GM23248 (cell line): ENCODE results near the gene EGFLAM. TPM values are rescaled to one million over a fixed set of nuclear protein-coding genes. Genes with fewer than 3 reads are reported as not detected.

Experiments
- DNase-seq: peaks from one replicate; pipeline ENCODE4 v3.0.0-alpha.2; 2015
- H2AFZ ChIP-seq: fragments of 200-600 bp; sonication (generic); 2 replicates; pipeline ENCODE4 v1.6.1; 2016; ENCODE audit warnings: antibody characterized with exemption
- H3F3A ChIP-seq: fragments of 200-600 bp; sonication (generic); 2 replicates; pipeline ENCODE4 v1.6.1; 2016; ENCODE audit warnings: mild to moderate bottlenecking, antibody characterized with exemption, mixed run types; ENCODE audit not compliant: insufficient read depth
- H3K27ac ChIP-seq: fragments of 200-600 bp; sonication (generic); 2 replicates; pipeline ENCODE4 v1.5.1; 2016; ENCODE audit warnings: mild to moderate bottlenecking
- H3K27me3 ChIP-seq: fragments of 200-600 bp; sonication (generic); replicated peaks from 2 replicates; pipeline ENCODE4 v1.6.1; 2016; ENCODE audit warnings: mild to moderate bottlenecking; ENCODE audit not compliant: insufficient read depth
- H3K36me3 ChIP-seq: fragments of 200-600 bp; sonication (generic); 2 replicates; pipeline ENCODE4 v1.6.1; 2016; ENCODE audit warnings: low read depth, mild to moderate bottlenecking
- H3K4me1 ChIP-seq: fragments of 200-600 bp; sonication (generic); 2 replicates; pipeline ENCODE4 v1.6.1; 2016; ENCODE audit warnings: mild to moderate bottlenecking; ENCODE audit not compliant: insufficient read depth
- H3K4me2 ChIP-seq: fragments of 200-600 bp; sonication (generic); one replicate; pipeline ENCODE4 v1.6.1; 2016; ENCODE audit warnings: mild to moderate bottlenecking; ENCODE audit not compliant: unreplicated experiment
- H3K4me3 ChIP-seq: fragments of 200-600 bp; sonication (generic); 2 replicates; pipeline ENCODE4 v1.5.1; 2016; ENCODE audit warnings: mild to moderate bottlenecking
- H3K79me2 ChIP-seq: fragments of 200-600 bp; sonication (generic); 2 replicates; pipeline ENCODE4 v1.6.1; 2016; ENCODE audit warnings: mild to moderate bottlenecking; ENCODE audit not compliant: insufficient read depth
- H3K9ac ChIP-seq: fragments of 200-600 bp; sonication (generic); 2 replicates; pipeline ENCODE4 v1.6.1; 2016; ENCODE audit warnings: mild to moderate bottlenecking
- H3K9me2 ChIP-seq: fragments of 200-600 bp; sonication (generic); 2 replicates; pipeline ENCODE4 v1.6.1; 2016; ENCODE audit warnings: mixed run types, mild to moderate bottlenecking, moderate library complexity; ENCODE audit not compliant: insufficient read depth
- H3K9me3 ChIP-seq: fragments of 200-600 bp; sonication (generic); one replicate; pipeline ENCODE4 v1.6.1; 2017; ENCODE audit warnings: low read depth
- H4K20me1 ChIP-seq: fragments of 200-600 bp; sonication (generic); 2 replicates; pipeline ENCODE4 v1.6.0; 2016; ENCODE audit not compliant: insufficient read depth
- EZH2 ChIP-seq: fragments of 200-600 bp; sonication (generic); IDR thresholded peaks from 2 replicates; pipeline ENCODE4 v1.6.1; 2018; ENCODE audit warnings: antibody characterized with exemption, mild to moderate bottlenecking; ENCODE audit not compliant: insufficient read depth, poor library complexity, severe bottlenecking
- EZH2phosphoT487 ChIP-seq: fragments of 200-600 bp; sonication (generic); IDR thresholded peaks from 2 replicates; pipeline ENCODE4 v1.6.1; 2018; ENCODE audit warnings: antibody characterized with exemption, moderate library complexity, mild to moderate bottlenecking, low read depth; ENCODE audit not compliant: insufficient read depth
- WGBS, 2 experiments: methylation state at CpG; one replicate each; pipeline ENCODE4 v1.1.6; 2015 to 2017; ENCODE audit warnings: low lambda C conversion rate in 2 of 2, low coverage in 1 of 2; ENCODE audit errors: missing lambda C conversion rate in 2 of 2; 5-methylcytosine and 5-hydroxymethylcytosine counted together
- in situ Hi-C: fragments of 300-500 bp; cut with MboI; formaldehyde crosslinking; loops from 2 replicates; pipeline ENCODE4 v1.15.0; 2020
- polyA plus RNA-seq: library from polyadenylated mRNA; unstranded; fragments of >200 nt; fragmentation: Nextera tagmentation; extraction: Ambion mirVana; gene quantifications from 2 replicates; pipeline ENCODE4 v1.2.1, GENCODE V29; 2016
- total RNA-seq: library from RNA; depleted of rRNA; stranded (reverse); fragments of >200 nt; shearing (Covaris generic); gene quantifications from 2 replicates; pipeline ENCODE4 v1.2.3, GENCODE V29; 2014

EGFLAM gene
- total and polyA plus RNA-seq, 2 experiments from 2014 or later, result not detected

DNA sequence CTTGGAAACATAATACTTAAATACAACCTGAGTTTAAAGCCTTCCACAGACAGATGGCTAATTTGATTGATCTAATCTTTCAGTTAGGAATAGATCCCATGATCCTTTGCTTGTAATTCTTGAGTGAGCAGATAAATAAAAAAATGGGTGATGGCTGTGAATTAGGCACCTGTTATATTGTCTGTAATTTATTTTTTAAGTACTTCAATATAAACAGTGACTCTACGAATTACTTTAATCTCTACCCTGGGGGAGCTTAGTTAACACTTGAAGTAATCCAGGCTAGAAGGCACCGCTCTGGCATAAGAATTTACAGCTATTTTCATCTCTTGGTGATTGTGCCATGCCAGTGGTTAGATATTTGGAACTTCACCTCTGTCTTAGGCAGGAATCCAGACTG, 9.0 kb downstream of the EGFLAM start:
- no peaks in the 10 kb centered on the region for H3F3A ChIP-seq
- WGBS, 2 experiments, result 52 to 68% methylated on average over 2 of the region's 2 CpGs

DNA sequence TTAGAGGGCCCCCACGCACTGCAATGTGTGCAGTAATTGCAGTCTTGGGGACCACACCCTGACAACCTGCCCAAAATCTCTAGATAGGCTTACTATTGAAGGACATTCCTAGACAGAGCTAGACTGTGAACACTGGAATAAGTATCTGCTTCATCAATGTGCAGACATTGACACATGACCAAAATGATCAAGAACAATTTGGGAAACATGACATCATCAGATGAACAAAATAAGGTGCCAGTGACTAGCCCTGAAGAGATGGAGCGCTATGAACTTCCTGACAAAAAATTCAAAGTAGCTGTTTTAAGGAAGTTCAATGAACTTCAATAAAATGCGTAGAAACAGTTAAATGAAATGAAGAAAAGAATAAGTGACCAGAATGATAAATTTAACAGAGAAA, 15.3 kb downstream of the EGFLAM start:
- H3K27ac ChIP-seq, result no peak overlapping the region
- H4K20me1 ChIP-seq, result no peaks in the 10 kb centered on the region
- H3K9me3 ChIP-seq, result no peaks in the 10 kb centered on the region
- no peak overlapping the region for H3K4me3 ChIP-seq
- H3K4me1 ChIP-seq, result no peaks in the 10 kb centered on the region
- no peak for TF ChIP-seq EZH2
- no peak for TF ChIP-seq EZH2phosphoT487
- no peak for DNase-seq
- H3K9ac ChIP-seq, result no peak overlapping the region
- no peak overlapping the region for H3K4me2 ChIP-seq
- no peaks in the 10 kb centered on the region for H3K27me3 ChIP-seq
- in situ Hi-C loops, result no loop called here
- H3K79me2 ChIP-seq, result no peaks in the 10 kb centered on the region
- H3K36me3 ChIP-seq, result no peaks in the 10 kb centered on the region
- no peaks in the 10 kb centered on the region for H3K9me2 ChIP-seq
- H2AFZ ChIP-seq, result no peak overlapping the region
- no peaks in the 10 kb centered on the region for H3F3A ChIP-seq
- 29 to 31% methylated on average over 3 of the region's 3 CpGs for WGBS, 2 experiments

More for the DNA sequence above, 9.0 kb downstream of the EGFLAM start:
- H3K4me3 ChIP-seq, result no peak overlapping the region
- H4K20me1 ChIP-seq, result no peaks in the 10 kb centered on the region
- H3K36me3 ChIP-seq, result no peaks in the 10 kb centered on the region
- H2AFZ ChIP-seq, result no peak overlapping the region
- H3K79me2 ChIP-seq, result no peaks in the 10 kb centered on the region
- no peak for DNase-seq
- H3K9me2 ChIP-seq, result no peaks in the 10 kb centered on the region
- no peak overlapping the region for H3K9ac ChIP-seq
- H3K4me2 ChIP-seq, result no peak overlapping the region
- peaks cover 24% of the 10 kb centered on the region for H3K27me3 ChIP-seq
- no peak overlapping the region for H3K27ac ChIP-seq
- TF ChIP-seq EZH2phosphoT487, result no peak
- no peak for TF ChIP-seq EZH2
- in situ Hi-C loops, result no loop called here
- no peaks in the 10 kb centered on the region for H3K4me1 ChIP-seq
- no peaks in the 10 kb centered on the region for H3K9me3 ChIP-seq

DNA sequence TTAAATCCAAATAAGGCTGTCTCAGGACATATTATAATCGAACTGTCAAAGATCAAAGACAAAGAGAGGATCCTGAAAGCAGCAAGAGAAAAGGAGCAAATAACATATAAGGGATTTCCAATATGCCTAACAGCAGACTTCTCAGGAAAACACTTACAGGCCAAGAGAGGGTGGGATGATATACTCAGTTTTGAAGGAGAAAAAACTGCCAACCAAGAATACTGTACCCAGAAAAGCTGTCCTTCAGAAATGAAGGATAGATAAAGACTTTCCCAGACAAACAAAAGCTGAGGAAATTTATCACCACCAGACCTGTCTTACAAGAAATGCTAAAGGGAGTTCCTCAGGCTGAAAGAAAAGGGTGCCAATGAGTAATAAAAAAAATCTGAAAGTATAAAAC, 16.0 kb downstream of the EGFLAM start:
- Histone ChIP-seq H3K9ac (no peak overlapping the region), H2AFZ (no peak overlapping the region), H3K4me2 (no peak overlapping the region), H3K9me3 (no peaks in the 10 kb centered on the region), H3K27me3 (no peaks in the 10 kb centered on the region), H3K79me2 (no peaks in the 10 kb centered on the region), H4K20me1 (no peaks in the 10 kb centered on the region), H3K36me3 (no peaks in the 10 kb centered on the region), H3K9me2 (no peaks in the 10 kb centered on the region), H3F3A (no peaks in the 10 kb centered on the region), H3K4me3 (no peak overlapping the region), H3K27ac (no peak overlapping the region), H3K4me1 (no peaks in the 10 kb centered on the region)
- no peak for DNase-seq
- TF ChIP-seq EZH2phosphoT487 (no peak), EZH2 (no peak)
- in situ Hi-C loops, result no loop called here
- WGBS, 2 experiments, result 6 to 14% methylated on average over 1 of the region's 1 CpG

DNA sequence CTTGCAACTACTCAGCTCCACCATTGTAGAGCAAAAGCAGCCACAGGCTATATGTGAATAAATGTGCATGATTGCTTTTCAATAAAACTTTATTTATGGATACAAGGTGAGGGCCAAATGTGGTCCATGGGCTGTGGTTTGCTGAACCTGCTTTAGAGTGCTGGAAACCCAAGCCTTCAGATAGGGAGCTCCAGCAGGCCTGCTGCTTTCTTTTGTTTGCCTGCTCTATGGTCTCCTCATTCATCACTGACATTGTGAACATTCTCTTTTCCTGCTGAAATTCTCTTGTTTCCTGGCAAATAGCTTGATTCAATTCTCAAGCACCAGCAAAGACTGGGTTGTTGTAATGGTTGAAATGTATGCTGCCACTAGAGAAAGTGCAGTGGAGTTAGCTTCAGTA, 26.0 kb downstream of the EGFLAM start:
- H3K4me3 ChIP-seq, result no peak overlapping the region
- H3K79me2 ChIP-seq, result no peaks in the 10 kb centered on the region
- in situ Hi-C loops, result no loop called here
- no peak for DNase-seq
- no peak overlapping the region for H3K9ac ChIP-seq
- H3K27me3 ChIP-seq, result peaks cover 15% of the 10 kb centered on the region
- no peaks in the 10 kb centered on the region for H3F3A ChIP-seq
- H3K27ac ChIP-seq, result no peak overlapping the region
- no peaks in the 10 kb centered on the region for H3K9me2 ChIP-seq
- no peaks in the 10 kb centered on the region for H3K4me1 ChIP-seq
- H2AFZ ChIP-seq, result no peak overlapping the region
- no peak overlapping the region for H3K4me2 ChIP-seq
- H3K36me3 ChIP-seq, result no peaks in the 10 kb centered on the region
- no peaks in the 10 kb centered on the region for H3K9me3 ChIP-seq
- no peaks in the 10 kb centered on the region for H4K20me1 ChIP-seq
- TF ChIP-seq EZH2phosphoT487 (no peak), EZH2 (no peak)

DNA sequence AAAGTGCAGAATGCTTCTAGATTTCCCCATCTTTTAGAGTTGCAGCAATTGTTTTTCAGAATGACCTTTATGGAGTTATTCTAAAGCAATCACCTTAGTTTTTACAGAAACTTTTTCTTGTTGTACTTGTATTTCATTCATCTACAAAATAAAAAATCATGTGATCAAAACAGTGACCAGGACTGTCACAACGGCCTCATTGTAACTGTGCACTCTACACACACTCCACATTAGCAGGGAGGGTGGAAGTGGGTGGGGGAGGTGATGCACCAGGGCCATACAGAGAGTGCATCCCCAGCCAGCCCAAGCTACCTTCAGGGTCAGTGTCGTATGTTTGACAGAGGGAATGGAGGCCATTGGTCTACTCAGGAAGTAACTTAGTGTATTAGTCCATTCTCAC, 26.9 kb downstream of the EGFLAM start:
- H3K27me3 ChIP-seq, result peaks cover 15% of the 10 kb centered on the region
- no peak for DNase-seq
- no peak overlapping the region for H3K27ac ChIP-seq
- H3K9me3 ChIP-seq, result no peaks in the 10 kb centered on the region
- H3K4me1 ChIP-seq, result no peaks in the 10 kb centered on the region
- no peak for TF ChIP-seq EZH2phosphoT487
- TF ChIP-seq EZH2, result no peak
- in situ Hi-C loops, result no loop called here
- no peaks in the 10 kb centered on the region for H3K36me3 ChIP-seq
- no peaks in the 10 kb centered on the region for H3F3A ChIP-seq
- no peak overlapping the region for H2AFZ ChIP-seq
- 34 to 42% methylated on average over 2 of the region's 2 CpGs for WGBS, 2 experiments
- H3K79me2 ChIP-seq, result no peaks in the 10 kb centered on the region
- no peak overlapping the region for H3K4me3 ChIP-seq
- H3K4me2 ChIP-seq, result no peak overlapping the region
- no peaks in the 10 kb centered on the region for H4K20me1 ChIP-seq
- H3K9ac ChIP-seq, result no peak overlapping the region
- no peaks in the 10 kb centered on the region for H3K9me2 ChIP-seq
